Vagina (tissue), 2 donors: ENCODE results near the gene MKNK2. TPM values are rescaled to one million over a fixed set of nuclear protein-coding genes. Genes with fewer than 3 reads are reported as not detected.

Source experiments
- DNase-seq, 2 donors: peaks; one replicate each; pipeline ENCODE4 v3.0.0-alpha.2; 2017; ENCODE audit errors: extremely low spot score in 2 of 2
- H3K27ac ChIP-seq: fragments of 200-600 bp; sonication (generic); one replicate; pipeline ENCODE4 v1.5.1; 2019
- H3K27me3 ChIP-seq: fragments of 200-600 bp; sonication (generic); one replicate; pipeline ENCODE4 v1.5.1; 2019
- H3K36me3 ChIP-seq, 2 donors: fragments of 200-600 bp; sonication (generic); one replicate each; pipeline ENCODE4 v1.5.1; 2017 to 2019
- H3K4me1 ChIP-seq: fragments of 200-600 bp; sonication (generic); one replicate; pipeline ENCODE4 v1.5.1; 2019
- H3K4me3 ChIP-seq, 2 donors: fragments of 200-600 bp; sonication (generic); 1 replicate in 1 of 2; 2 replicates in 1 of 2; pipeline ENCODE4 v1.5.1; 2016 to 2019
- H3K9me3 ChIP-seq: fragments of 200-600 bp; sonication (generic); one replicate; pipeline ENCODE4 v1.5.1; 2019
- CTCF ChIP-seq, 3 experiments: fragments of 450-650 bp in 2 of 3; fragments of 200-600 bp in 1 of 3; sonication (generic) in 1 of 3; IDR thresholded peaks; one replicate each; pipeline ENCODE4 v1.5.1; 2017 to 2019; ENCODE audit warnings: antibody characterized with exemption in 3 of 3, mild to moderate bottlenecking in 2 of 3, moderate library complexity in 2 of 3
- POLR2A ChIP-seq, 2 donors: fragments of 450-650 bp; IDR thresholded peaks; one replicate each; pipeline ENCODE4 v1.6.1; 2017; ENCODE audit warnings: antibody characterized with exemption in 2 of 2, mild to moderate bottlenecking in 2 of 2, moderate library complexity in 2 of 2
- POLR2AphosphoS5 ChIP-seq, 2 donors: sonication (generic); formaldehyde crosslinking; IDR thresholded peaks; one replicate each; pipeline ENCODE4 v1.9.0; 2017; ENCODE audit warnings: antibody characterized with exemption in 2 of 2, mild to moderate bottlenecking in 2 of 2, low read depth in 1 of 2; ENCODE audit not compliant: insufficient read depth in 1 of 2
- intact Hi-C: fragments of 100-400 bp; cut with DNase I; formaldehyde crosslinking; loops from one replicate; pipeline ENCODE4 v1.15.1; 2023
- total RNA-seq: library from RNA; depleted of rRNA; stranded (reverse); fragments of >200 nt; gene quantifications from one replicate; pipeline ENCODE4 v1.2.3, GENCODE V29; 2016

The MKNK2 gene
- total RNA-seq, 1 donor from 2014 or later: 185 TPM

- Histone ChIP-seq H3K27me3 (no peaks in the 10 kb centered on the region), H3K4me1 (peaks cover 65% of the 10 kb centered on the region), H3K36me3 (peaks cover 0 to 29% of the 10 kb centered on the region in 2 donors), H3K4me3 (peak overlapping the region in 1 of 2 donors; percentile 25), H3K9me3 (no peaks in the 10 kb centered on the region), H3K27ac (peak overlapping the region; percentile 71)
- no peak for DNase-seq
- intact Hi-C loops: no loop called here
- TF ChIP-seq POLR2AphosphoS5 (IDR thresholded peaks at IDR 0.05; ENCODE audit: insufficient read depth in 1 of 2, low read depth in 1 of 2) (no peak), CTCF (IDR thresholded peaks at IDR 0.05) (no peak), POLR2A (IDR thresholded peaks at IDR 0.05) (no peak)
Observed at GRCh38 chr19:2081873-2082810, 31.1 kb upstream of the MKNK2 start.

GRCh38 chr19:2080336-2080988 is 29.4 kb upstream of the MKNK2 start:
- H3K27ac ChIP-seq: no peak overlapping the region
- peaks cover 49% of the 10 kb centered on the region for H3K4me1 ChIP-seq
- H3K9me3 ChIP-seq: no peaks in the 10 kb centered on the region
- peaks cover 0 to 45% of the 10 kb centered on the region in 2 donors for H3K36me3 ChIP-seq
- no peak for TF ChIP-seq POLR2AphosphoS5 (IDR thresholded peaks at IDR 0.05; ENCODE audit: insufficient read depth in 1 of 2, low read depth in 1 of 2)
- no peak for TF ChIP-seq POLR2A (IDR thresholded peaks at IDR 0.05)
- no peak for TF ChIP-seq CTCF (IDR thresholded peaks at IDR 0.05)
- DNase-seq: no peak
- intact Hi-C loops: no loop called here
- no peaks in the 10 kb centered on the region for H3K27me3 ChIP-seq
- no peak overlapping the region for H3K4me3 ChIP-seq

- no peak for DNase-seq
- peaks cover 43% of the 10 kb centered on the region for H3K4me1 ChIP-seq
- intact Hi-C loops: no loop called here
- H3K36me3 ChIP-seq: peaks cover 0 to 50% of the 10 kb centered on the region in 2 donors
- H3K9me3 ChIP-seq: no peaks in the 10 kb centered on the region
- H3K27me3 ChIP-seq: no peaks in the 10 kb centered on the region
- H3K27ac ChIP-seq: no peak overlapping the region
- H3K4me3 ChIP-seq: no peak overlapping the region
- no peak for TF ChIP-seq CTCF (IDR thresholded peaks at IDR 0.05)
- no peak for TF ChIP-seq POLR2AphosphoS5 (IDR thresholded peaks at IDR 0.05; ENCODE audit: insufficient read depth in 1 of 2, low read depth in 1 of 2)
- TF ChIP-seq POLR2A (IDR thresholded peaks at IDR 0.05): no peak
Observed at GRCh38 chr19:2079865-2080301, 28.8 kb upstream of the MKNK2 start.

GRCh38 chr19:2079076-2079864 is 28.2 kb upstream of the MKNK2 start:
- Histone ChIP-seq H3K27me3 (no peaks in the 10 kb centered on the region), H3K4me3 (no peak overlapping the region), H3K9me3 (no peaks in the 10 kb centered on the region), H3K4me1 (peaks cover 42% of the 10 kb centered on the region), H3K36me3 (peaks cover 0 to 53% of the 10 kb centered on the region in 2 donors), H3K27ac (no peak overlapping the region)
- intact Hi-C loops: no loop called here
- no peak for TF ChIP-seq POLR2AphosphoS5 (IDR thresholded peaks at IDR 0.05; ENCODE audit: insufficient read depth in 1 of 2, low read depth in 1 of 2)
- no peak for TF ChIP-seq POLR2A (IDR thresholded peaks at IDR 0.05)
- no peak for TF ChIP-seq CTCF (IDR thresholded peaks at IDR 0.05)
- no peak for DNase-seq
